Mesenchymal stem cell (in vitro differentiated cells and primary cell): Measurements from ENCODE around the gene PHF11.

Source experiments
- DNase-seq: peaks from one replicate; pipeline ENCODE4 v3.0.0-alpha.2; 2013
- H2AFZ ChIP-seq: one replicate; pipeline ENCODE4 v1.6.1; 2013; ENCODE audit warnings: low read depth, mild to moderate bottlenecking, control low read depth, inconsistent platforms, low read length, moderate library complexity
- H2AK5ac ChIP-seq: 2 replicates; pipeline ENCODE4 v1.6.1; 2013; ENCODE audit warnings: low read length, moderate library complexity, mild to moderate bottlenecking, inconsistent platforms; ENCODE audit not compliant: severe bottlenecking
- H2BK120ac ChIP-seq: one replicate; pipeline ENCODE4 v1.6.1; 2013; ENCODE audit warnings: low read depth, mild to moderate bottlenecking, inconsistent platforms, low read length, moderate library complexity
- H2BK12ac ChIP-seq, 2 experiments: one replicate each; pipeline ENCODE4 v1.6.1; 2013; ENCODE audit warnings: inconsistent platforms in 2 of 2, low read length in 2 of 2, mild to moderate bottlenecking in 2 of 2, moderate library complexity in 2 of 2, control low read depth in 1 of 2
- H2BK15ac ChIP-seq: one replicate; pipeline ENCODE4 v1.6.1; 2013; ENCODE audit warnings: mild to moderate bottlenecking, low read depth, inconsistent platforms; ENCODE audit not compliant: poor library complexity, severe bottlenecking
- H2BK5ac ChIP-seq: 2 replicates; pipeline ENCODE4 v1.6.1; 2013; ENCODE audit warnings: low read depth, mild to moderate bottlenecking, low read length, control low read depth, inconsistent platforms; ENCODE audit not compliant: poor library complexity, severe bottlenecking
- H3K14ac ChIP-seq, 2 experiments: one replicate each; pipeline ENCODE4 v1.6.1; 2013; ENCODE audit warnings: inconsistent platforms in 2 of 2, low read length in 2 of 2, control low read depth in 1 of 2, mild to moderate bottlenecking in 1 of 2, moderate library complexity in 1 of 2
- H3K18ac ChIP-seq, 2 experiments: one replicate each; pipeline ENCODE4 v1.6.1; 2013; ENCODE audit warnings: inconsistent platforms in 2 of 2, low read length in 2 of 2, control low read depth in 1 of 2, low read depth in 1 of 2, mild to moderate bottlenecking in 1 of 2
- H3K23ac ChIP-seq, 2 experiments: one replicate each; pipeline ENCODE4 v1.6.1; 2013; ENCODE audit warnings: inconsistent platforms in 2 of 2, low read length in 2 of 2, mild to moderate bottlenecking in 2 of 2, moderate library complexity in 2 of 2, control low read depth in 1 of 2
- H3K27ac ChIP-seq: 2 replicates; pipeline ENCODE4 v1.5.1; 2013; ENCODE audit warnings: mild to moderate bottlenecking, moderate library complexity, low read length, control low read depth, inconsistent platforms; ENCODE audit not compliant: poor library complexity, severe bottlenecking
- H3K27me3 ChIP-seq, 2 experiments: 2 replicates each; pipeline versions ENCODE4 v1.6.1 to v1.7.0; 2013; ENCODE audit warnings: low read length in 2 of 2, mild to moderate bottlenecking in 2 of 2, moderate library complexity in 2 of 2, control low read depth in 1 of 2, inconsistent platforms in 1 of 2; ENCODE audit not compliant: control insufficient read depth in 1 of 2, insufficient read depth in 1 of 2
- H3K36me3 ChIP-seq, 2 experiments: 2 replicates each; pipeline versions ENCODE4 v1.6.1 to v1.7.0; 2013; ENCODE audit warnings: low read length in 2 of 2, control low read depth in 1 of 2, inconsistent platforms in 1 of 2, low read depth in 1 of 2, mild to moderate bottlenecking in 1 of 2; ENCODE audit not compliant: insufficient read depth in 2 of 2, control insufficient read depth in 1 of 2
- H3K4ac ChIP-seq, 2 experiments: one replicate each; pipeline ENCODE4 v1.6.1; 2013; ENCODE audit warnings: inconsistent platforms in 2 of 2, low read length in 2 of 2, mild to moderate bottlenecking in 2 of 2, moderate library complexity in 2 of 2, control low read depth in 1 of 2, low read depth in 1 of 2
- H3K4me1 ChIP-seq: 2 replicates; pipeline ENCODE4 v1.6.1; 2013; ENCODE audit warnings: low read depth, low read length, control low read depth; ENCODE audit not compliant: control insufficient read depth, insufficient read depth
- H3K4me2 ChIP-seq: 2 replicates; pipeline ENCODE4 v1.6.1; 2013; ENCODE audit warnings: low read length, mild to moderate bottlenecking, inconsistent platforms; ENCODE audit not compliant: poor library complexity, severe bottlenecking
- H3K4me3 ChIP-seq, 2 experiments: 2 replicates each; pipeline versions ENCODE4 v1.5.1 to v1.7.0; 2013; ENCODE audit warnings: low read length in 2 of 2, mild to moderate bottlenecking in 2 of 2, control low read depth in 1 of 2, low read depth in 1 of 2; ENCODE audit not compliant: insufficient read depth in 1 of 2
- H3K79me1 ChIP-seq: replicated peaks from 2 replicates; pipeline ENCODE4 v1.6.1; 2013; ENCODE audit warnings: mild to moderate bottlenecking, control low read depth, low read length, inconsistent platforms; ENCODE audit not compliant: poor library complexity, severe bottlenecking
- H3K9ac ChIP-seq: 2 replicates; pipeline ENCODE4 v1.7.0; 2013; ENCODE audit warnings: mild to moderate bottlenecking, low read length, moderate library complexity
- H3K9me3 ChIP-seq: 2 replicates; pipeline ENCODE4 v1.7.0; 2013; ENCODE audit warnings: mild to moderate bottlenecking, low read length; ENCODE audit not compliant: control insufficient read depth
- H4K8ac ChIP-seq: one replicate; pipeline ENCODE4 v1.6.1; 2013; ENCODE audit warnings: inconsistent platforms, mild to moderate bottlenecking, low read length, moderate library complexity
- H4K91ac ChIP-seq: one replicate; pipeline ENCODE4 v1.6.1; 2013; ENCODE audit warnings: mild to moderate bottlenecking, low read length, inconsistent platforms
- WGBS: methylation state at CpG from one replicate; pipeline ENCODE4 v1.1.7; 2013; ENCODE audit warnings: mixed read lengths; 5-methylcytosine and 5-hydroxymethylcytosine counted together

PHF11 gene

GRCh38 chr13:49503951-49504350, 8.2 kb downstream of the PHF11 start:
- no peak overlapping the region for H2AK5ac ChIP-seq
- H3K9ac ChIP-seq, result no peak overlapping the region
- H2AFZ ChIP-seq, result no peak overlapping the region
- no peak overlapping the region for H3K4ac ChIP-seq
- H3K18ac ChIP-seq, result peak overlapping the region in 1 of 2 experiments; percentile 24
- 98% methylated on average over 3 of the region's 3 CpGs for WGBS
- H3K27ac ChIP-seq, result no peak overlapping the region
- no peak overlapping the region for H3K4me2 ChIP-seq
- no peaks in the 10 kb centered on the region for H3K4me1 ChIP-seq
- no peak overlapping the region for H2BK5ac ChIP-seq
- H2BK12ac ChIP-seq, result no peak overlapping the region
- no peak for DNase-seq
- H2BK120ac ChIP-seq, result no peak overlapping the region
- peaks cover 6 to 10% of the 10 kb centered on the region in 2 experiments for H3K36me3 ChIP-seq
- H3K27me3 ChIP-seq, result no peaks in the 10 kb centered on the region
- H3K79me1 ChIP-seq, result peaks cover 13% of the 10 kb centered on the region
- H3K9me3 ChIP-seq, result no peaks in the 10 kb centered on the region
- no peak overlapping the region for H3K4me3 ChIP-seq
- H3K23ac ChIP-seq, result no peak overlapping the region
- no peak overlapping the region for H3K14ac ChIP-seq
- no peak overlapping the region for H4K91ac ChIP-seq
- H4K8ac ChIP-seq, result no peak overlapping the region
- no peak overlapping the region for H2BK15ac ChIP-seq

DNA sequence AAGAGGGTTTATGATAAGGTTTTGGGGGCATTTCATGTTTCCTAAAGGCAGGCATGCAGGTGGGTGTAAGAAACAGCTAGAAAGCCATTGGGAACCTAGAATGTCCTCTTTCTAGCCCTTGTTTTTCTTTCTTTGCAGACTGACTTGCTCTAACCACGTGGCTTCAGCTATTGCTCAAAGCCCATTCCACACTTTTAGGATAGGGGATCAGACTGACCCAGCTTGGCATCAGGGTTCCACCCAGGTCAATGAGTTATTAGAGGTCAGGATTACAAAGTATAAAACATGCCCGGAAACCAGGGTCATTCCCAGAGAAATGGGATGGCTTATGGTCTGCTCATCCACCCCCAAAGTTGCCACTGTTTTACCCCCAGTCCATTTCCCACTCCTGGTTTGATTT, 16.8 kb downstream of the PHF11 start:
- no peaks in the 10 kb centered on the region for H3K9me3 ChIP-seq
- no peak for DNase-seq
- H3K4me1 ChIP-seq, result peaks cover 2% of the 10 kb centered on the region
- WGBS, result 68% methylated on average over 2 of the region's 2 CpGs
- H3K14ac ChIP-seq, result no peak overlapping the region
- H2BK120ac ChIP-seq, result no peak overlapping the region
- H3K27me3 ChIP-seq, result no peaks in the 10 kb centered on the region
- H3K36me3 ChIP-seq, result peaks cover 14 to 67% of the 10 kb centered on the region in 2 experiments
- no peak overlapping the region for H3K23ac ChIP-seq
- H2AFZ ChIP-seq, result no peak overlapping the region
- H4K91ac ChIP-seq, result no peak overlapping the region
- H3K4me2 ChIP-seq, result no peak overlapping the region
- no peak overlapping the region for H3K9ac ChIP-seq
- no peak overlapping the region for H4K8ac ChIP-seq
- peak overlapping the region in 1 of 2 experiments; percentile 51 for H3K4ac ChIP-seq
- no peak overlapping the region for H3K18ac ChIP-seq
- no peak overlapping the region for H2AK5ac ChIP-seq
- H2BK5ac ChIP-seq, result no peak overlapping the region
- no peak overlapping the region for H3K4me3 ChIP-seq
- H2BK15ac ChIP-seq, result no peak overlapping the region
- no peak overlapping the region for H2BK12ac ChIP-seq
- H3K27ac ChIP-seq, result no peak overlapping the region
- H3K79me1 ChIP-seq, result peaks cover 15% of the 10 kb centered on the region

GRCh38 chr13:49516467-49516866, 20.7 kb downstream of the PHF11 start:
- Histone ChIP-seq H3K4me2 (no peak overlapping the region), H3K9me3 (no peaks in the 10 kb centered on the region), H3K4me1 (peaks cover 2% of the 10 kb centered on the region), H4K91ac (no peak overlapping the region), H2AK5ac (no peak overlapping the region), H3K4ac (no peak overlapping the region), H2BK5ac (no peak overlapping the region), H3K4me3 (no peak overlapping the region), H4K8ac (no peak overlapping the region), H3K14ac (no peak overlapping the region), H3K36me3 (peaks cover 19 to 71% of the 10 kb centered on the region in 2 experiments), H2BK15ac (no peak overlapping the region), H3K9ac (no peak overlapping the region), H3K27me3 (no peaks in the 10 kb centered on the region), H3K18ac (no peak overlapping the region), H2AFZ (no peak overlapping the region), H2BK12ac (no peak overlapping the region), H3K23ac (no peak overlapping the region), H3K79me1 (peaks cover 13% of the 10 kb centered on the region), H3K27ac (no peak overlapping the region), H2BK120ac (no peak overlapping the region)
- DNase-seq, result no peak
- 96% methylated on average over 5 of the region's 5 CpGs for WGBS

DNA sequence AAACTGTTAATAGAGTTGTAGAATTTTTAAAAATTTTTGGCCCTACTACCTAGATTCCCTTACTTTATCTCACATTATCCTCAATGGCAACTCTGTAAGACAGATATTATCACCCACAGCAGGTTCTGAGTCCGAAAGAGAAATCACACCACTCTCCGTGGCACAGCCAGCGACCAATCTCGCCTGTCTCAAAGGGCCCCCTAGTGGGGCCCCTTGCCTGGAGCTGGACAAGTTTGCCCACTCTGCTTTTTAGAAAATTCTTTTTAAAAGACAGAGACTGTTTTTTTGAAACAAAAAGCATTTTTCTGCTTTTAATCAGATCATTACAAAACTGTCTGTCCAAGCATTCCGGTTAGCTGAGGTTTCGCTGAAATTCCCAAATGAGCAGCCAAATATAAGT, 21.7 kb downstream of the PHF11 start:
- 75% methylated on average over 6 of the region's 6 CpGs for whole genome bisulfite sequencing

More for the DNA sequence above, 21.7 kb downstream of the PHF11 start:
- Histone ChIP-seq H3K4me2 (no peak overlapping the region), H3K4me3 (no peak overlapping the region), H3K14ac (no peak overlapping the region), H2BK15ac (no peak overlapping the region), H3K9ac (peak overlapping the region; percentile 37), H2BK5ac (no peak overlapping the region), H3K9me3 (no peaks in the 10 kb centered on the region), H3K27me3 (no peaks in the 10 kb centered on the region), H3K18ac (no peak overlapping the region), H3K4ac (no peak overlapping the region), H2AFZ (no peak overlapping the region), H2BK12ac (no peak overlapping the region), H2BK120ac (no peak overlapping the region), H3K36me3 (peaks cover 19 to 74% of the 10 kb centered on the region in 2 experiments), H3K23ac (no peak overlapping the region), H4K8ac (no peak overlapping the region), H3K79me1 (peaks cover 12% of the 10 kb centered on the region), H3K27ac (no peak overlapping the region), H3K4me1 (peaks cover 2% of the 10 kb centered on the region), H4K91ac (no peak overlapping the region), H2AK5ac (no peak overlapping the region)
- DNase-seq, result peak; percentile 40
